Ovary (tissue), 9 donors: ENCODE data around the gene MAP3K9. TPM values are rescaled to one million over a fixed set of nuclear protein-coding genes. Genes with fewer than 3 reads are reported as not detected.

Experiments used
- DNase-seq, 5 donors: peaks; one replicate each; pipeline ENCODE4 v3.0.0-alpha.2; 2019 to 2020
- H3K27ac ChIP-seq, 2 donors: fragments of 200-600 bp; one replicate each; pipeline versions ENCODE4 v1.5.1 to v1.8.0; 2019 to 2022
- H3K27me3 ChIP-seq: fragments of 200-600 bp; one replicate; pipeline ENCODE4 v1.8.0; 2022
- H3K36me3 ChIP-seq: fragments of 200-600 bp; sonication (generic); one replicate; pipeline ENCODE4 v1.5.1; 2019
- H3K4me1 ChIP-seq: one replicate; pipeline ENCODE4 v1.8.1; 2013; ENCODE audit warnings: mild to moderate bottlenecking, moderate library complexity; ENCODE audit not compliant: insufficient read depth
- H3K4me3 ChIP-seq: fragments of 200-600 bp; sonication (generic); one replicate; pipeline ENCODE4 v1.5.1; 2017
- H3K9me3 ChIP-seq, 2 donors: fragments of 200-600 bp in 1 of 2; sonication (generic) in 1 of 2; one replicate each; pipeline versions ENCODE4 v1.5.1 to v1.8.1; 2013 to 2019; ENCODE audit warnings: mild to moderate bottlenecking in 1 of 2, moderate library complexity in 1 of 2
- CTCF ChIP-seq, 3 donors: fragments of 450-650 bp in 2 of 3; fragments of 200-600 bp in 1 of 3; IDR thresholded peaks; one replicate each; pipeline versions ENCODE4 v1.5.1 to v1.8.0; 2016 to 2022; ENCODE audit warnings: antibody characterized with exemption in 3 of 3, mild to moderate bottlenecking in 1 of 3
- EP300 ChIP-seq: sonication (generic); formaldehyde crosslinking; IDR thresholded peaks from one replicate; pipeline ENCODE4 v1.6.1; 2017; ENCODE audit warnings: antibody characterized with exemption
- POLR2A ChIP-seq: fragments of 450-650 bp; IDR thresholded peaks from one replicate; pipeline ENCODE4 v1.6.1; 2017; ENCODE audit warnings: antibody characterized with exemption, mild to moderate bottlenecking, moderate library complexity
- WGBS, 3 donors: extraction: QIAGEN DNeasy Blood & Tissue Kit in 1 of 3; methylation state at CpG; one replicate each; pipeline versions ENCODE4 v1.1.5 to v1.1.7; 2013 to 2017; 5-methylcytosine and 5-hydroxymethylcytosine counted together
- intact Hi-C, 4 donors: fragments of 100-400 bp; cut with DNase I; formaldehyde crosslinking; loops; one replicate each; pipeline versions ENCODE4 v1.11.0 to v1.15.1; 2022 to 2023
- polyA plus RNA-seq, 2 donors: library from polyadenylated mRNA; stranded (reverse); fragments of 200-250 nt in 1 of 2; fragments of 350-450 nt in 1 of 2; fragmentation: Illumina TruSeq in 1 of 2; extraction: RNeasy Lipid Tissue Mini Kit (QIAGEN cat#74804) in 1 of 2; gene quantifications; one replicate each; pipeline ENCODE4 v1.2.3, GENCODE V29; 2013 to 2014
- total RNA-seq, 7 donors: library from RNA; depleted of rRNA in 2 of 7; stranded (reverse); fragments of >200 nt in 2 of 7; fragmentation: NEBNext Ultra II Directional in 3 of 7; extraction: Animal tissue kit (Norgen Biotek cat#: 25700) in 3 of 7; gene quantifications; one replicate each; pipeline versions ENCODE4 v1.1.0 to v1.2.4, GENCODE V29; 2016 to 2023
- donor health status: DM: no; HTN: no; CAD: no; lungs with moderate emphysema.
- donor health status: DM: no; HTN: no; CAD: no.
- donor health status: Bipolar disorder and iron deficiency.
- donor health status: DM: yes; HTN: yes; CAD: no.
- donor health status: DM: no; HTN: no; CAD: no.
- donor health status: DM: yes; HTN: yes; CAD: no.

Gene MAP3K9
- total and polyA plus RNA-seq, 9 donors: 0.80 to 3.7 (median 1.9) TPM

GRCh38 chr14:70814466-70814865 lies 5.2 kb upstream of the MAP3K9 start:
- intact Hi-C loops: loop anchor here in 1 of 4 donors (10.0 kb wide), 1 partner anchor 160 kb away; no protein-coding TSS in a partner anchor
- no peaks in the 10 kb centered on the region for H3K4me1 ChIP-seq
- H3K27ac ChIP-seq: no peak overlapping the region
- no peak for TF ChIP-seq EP300
- no peak for TF ChIP-seq POLR2A
- no peak for TF ChIP-seq CTCF (IDR thresholded peaks at IDR 0.05)
- H3K27me3 ChIP-seq: no peaks in the 10 kb centered on the region
- no peak overlapping the region for H3K4me3 ChIP-seq
- DNase-seq: no peak
- H3K36me3 ChIP-seq: no peaks in the 10 kb centered on the region
- no peaks in the 10 kb centered on the region for H3K9me3 ChIP-seq
- WGBS, 3 donors: 62 to 64% (median 63%) methylated on average over 1 of the region's 1 CpG

- Histone ChIP-seq H3K9me3 (no peaks in the 10 kb centered on the region), H3K27ac (no peak overlapping the region), H3K36me3 (no peaks in the 10 kb centered on the region), H3K27me3 (no peaks in the 10 kb centered on the region), H3K4me3 (no peak overlapping the region), H3K4me1 (no peaks in the 10 kb centered on the region)
- DNase-seq: no peak
- no peak for TF ChIP-seq EP300
- no peak for TF ChIP-seq POLR2A
- TF ChIP-seq CTCF (IDR thresholded peaks at IDR 0.05): no peak
- 63 to 71% (median 65%) methylated on average over 2 of the region's 2 CpGs for WGBS, 3 donors
- intact Hi-C loops: loop anchor here in 1 of 4 donors (10.0 kb wide), 1 partner anchor 163 kb away; no protein-coding TSS in a partner anchor
Measured at GRCh38 chr14:70812124-70812818, 3.0 kb upstream of the MAP3K9 start.

DNA sequence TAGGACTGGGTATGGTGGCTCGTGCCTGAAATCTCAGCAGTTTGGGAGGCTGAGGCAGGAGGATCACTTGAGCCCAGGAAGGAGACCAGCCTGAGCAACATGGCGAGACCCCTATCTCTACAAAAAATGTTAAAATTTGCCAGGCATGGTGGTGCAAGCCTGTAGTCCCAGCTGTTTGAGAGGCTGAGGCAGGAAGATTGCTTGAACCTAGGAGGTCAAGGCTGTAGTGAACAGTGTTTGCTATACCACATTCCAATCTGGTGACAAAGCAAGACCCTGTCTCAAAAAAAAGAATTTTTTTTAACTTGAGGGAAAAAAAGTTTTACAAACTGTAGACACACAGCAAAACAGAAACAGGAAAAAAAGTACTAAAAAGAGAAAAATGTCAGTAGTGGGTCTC lies 2.3 kb upstream of the MAP3K9 start:
- Histone ChIP-seq H3K4me3 (no peak overlapping the region), H3K27ac (no peak overlapping the region), H3K4me1 (no peaks in the 10 kb centered on the region), H3K9me3 (no peaks in the 10 kb centered on the region), H3K27me3 (no peaks in the 10 kb centered on the region), H3K36me3 (no peaks in the 10 kb centered on the region)
- 68 to 76% (median 73%) methylated on average over 2 of the region's 2 CpGs for WGBS, 3 donors
- TF ChIP-seq POLR2A (no peak), CTCF (IDR thresholded peaks at IDR 0.05) (no peak), EP300 (no peak)
- DNase-seq: no peak
- intact Hi-C loops: loop anchor here in 1 of 4 donors (10.0 kb wide), 1 partner anchor 163 kb away; no protein-coding TSS in a partner anchor

DNA sequence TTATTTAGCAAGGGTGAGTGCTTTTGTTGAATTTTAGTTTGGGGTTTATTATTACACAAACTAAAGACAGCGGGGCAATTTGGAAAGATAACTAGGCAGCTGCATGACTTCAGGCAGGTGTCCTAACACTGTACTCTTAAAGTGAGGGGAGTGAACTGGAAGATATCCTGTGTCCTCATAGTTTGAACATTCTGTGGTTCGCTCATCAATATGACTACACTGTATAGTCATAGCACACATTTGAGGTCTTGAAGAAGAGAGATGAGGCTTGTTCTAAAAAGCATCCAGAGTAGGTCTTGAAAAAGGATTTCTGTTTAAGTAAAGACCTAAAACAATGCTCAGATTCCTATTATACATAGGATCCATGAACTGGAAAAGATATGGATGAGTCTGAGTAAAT lies 1.7 kb upstream of the MAP3K9 start:
- no peak for DNase-seq
- H3K27me3 ChIP-seq: no peaks in the 10 kb centered on the region
- no peaks in the 10 kb centered on the region for H3K9me3 ChIP-seq
- TF ChIP-seq POLR2A: no peak
- H3K4me3 ChIP-seq: no peak overlapping the region
- H3K27ac ChIP-seq: no peak overlapping the region
- H3K36me3 ChIP-seq: no peaks in the 10 kb centered on the region
- no peaks in the 10 kb centered on the region for H3K4me1 ChIP-seq
- 66 to 74% (median 73%) methylated on average over 2 of the region's 2 CpGs for WGBS, 3 donors
- intact Hi-C loops: loop anchor here in 1 of 4 donors (10.0 kb wide), 1 partner anchor 164 kb away; no protein-coding TSS in a partner anchor

DNA sequence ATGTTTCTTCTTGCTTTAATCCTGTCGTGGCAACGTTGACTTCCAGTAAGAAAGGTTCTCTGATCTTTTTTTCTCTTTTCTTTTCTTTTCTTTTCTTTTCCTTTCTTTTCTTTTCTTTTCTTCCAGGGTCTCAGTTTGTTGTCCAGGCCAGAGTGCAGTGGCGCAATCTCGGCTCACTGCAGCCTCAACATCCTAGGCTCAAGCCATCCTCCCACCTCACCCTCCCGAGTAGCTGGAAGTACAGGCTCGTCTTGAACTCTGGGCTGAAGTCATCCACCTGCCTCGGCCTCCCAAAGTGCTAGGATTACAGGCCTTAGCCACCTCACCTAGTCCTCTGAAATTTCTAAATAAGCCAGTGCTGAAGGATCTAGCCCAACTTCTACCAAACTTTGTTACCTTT lies 1.3 kb upstream of the MAP3K9 start:
- Histone ChIP-seq H3K27ac (no peak overlapping the region), H3K4me1 (no peaks in the 10 kb centered on the region), H3K4me3 (no peak overlapping the region), H3K27me3 (no peaks in the 10 kb centered on the region), H3K9me3 (no peaks in the 10 kb centered on the region), H3K36me3 (no peaks in the 10 kb centered on the region)
- TF ChIP-seq CTCF (IDR thresholded peaks at IDR 0.05): no peak
- no peak for TF ChIP-seq EP300
- TF ChIP-seq POLR2A: no peak
- intact Hi-C loops: loop anchor here in 1 of 4 donors (10.0 kb wide), 1 partner anchor 164 kb away; no protein-coding TSS in a partner anchor
- DNase-seq: no peak
- WGBS, 3 donors: 51 to 53% (median 52%) methylated on average over 7 of the region's 7 CpGs
